A549 (cell line): ENCODE data around the gene BCKDK.

Experiments used
- FOSL2 ChIP-seq, 2 experiments: fragments of 450-650 bp in 1 of 2; fragments of >200 bp in 1 of 2; sonication (Bioruptor Twin) in 1 of 2; formaldehyde crosslinking; IDR thresholded peaks; 2 replicates each; pipeline versions ENCODE4 v1.5.0 to v1.6.1; 2016 to 2020; ENCODE audit warnings: mild to moderate bottlenecking in 1 of 2, moderate library complexity in 1 of 2
- RAD21 ChIP-seq, 2 experiments: fragments of >200 bp in 1 of 2; sonication (Bioruptor Twin) in 1 of 2; formaldehyde crosslinking in 1 of 2; IDR thresholded peaks in 1 of 2; conservative IDR thresholded peaks in 1 of 2; 2 replicates in 1 of 2; 3 replicates in 1 of 2; pipeline ENCODE4 v1.6.1; 2012 to 2018; ENCODE audit warnings: inconsistent platforms in 1 of 2
- SMC3 ChIP-seq: fragments of >200 bp; sonication (Bioruptor Twin); formaldehyde crosslinking; IDR thresholded peaks from 3 replicates; pipeline ENCODE4 v1.6.1; 2018; ENCODE audit warnings: inconsistent platforms
- TF ChIP-seq, protein P1 (sequence below): fragments of 200-600 bp; sonication (generic); IDR thresholded peaks from 2 replicates; pipeline ENCODE4 v1.6.1; 2016; ENCODE audit warnings: antibody characterized with exemption, mild to moderate bottlenecking, moderate library complexity
- TF ChIP-seq, protein P2 (sequence below): fragments of >200 bp; sonication (Bioruptor Twin); formaldehyde crosslinking; IDR thresholded peaks from 3 replicates; pipeline ENCODE4 v1.5.1; 2016
- TF ChIP-seq, protein P3 (sequence below): IDR thresholded peaks from 2 replicates; pipeline ENCODE4 v1.6.1; 2012

DNA sequence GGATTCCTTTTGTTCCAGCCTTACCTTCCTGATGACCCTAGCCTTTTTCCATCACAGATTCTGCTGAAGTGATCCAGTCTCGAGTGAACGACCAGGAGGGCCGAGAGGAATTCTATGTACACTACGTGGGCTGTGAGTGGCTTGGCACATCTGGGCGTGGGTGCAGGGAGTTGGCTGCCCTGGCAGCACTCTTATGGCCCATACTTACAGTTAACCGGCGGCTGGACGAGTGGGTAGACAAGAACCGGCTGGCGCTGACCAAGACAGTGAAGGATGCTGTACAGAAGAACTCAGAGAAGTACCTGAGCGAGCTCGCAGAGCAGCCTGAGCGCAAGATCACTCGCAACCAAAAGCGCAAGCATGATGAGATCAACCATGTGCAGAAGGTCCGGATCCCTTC lies 11.9 kb downstream of the BCKDK start:
- TF ChIP-seq, protein P1, sequence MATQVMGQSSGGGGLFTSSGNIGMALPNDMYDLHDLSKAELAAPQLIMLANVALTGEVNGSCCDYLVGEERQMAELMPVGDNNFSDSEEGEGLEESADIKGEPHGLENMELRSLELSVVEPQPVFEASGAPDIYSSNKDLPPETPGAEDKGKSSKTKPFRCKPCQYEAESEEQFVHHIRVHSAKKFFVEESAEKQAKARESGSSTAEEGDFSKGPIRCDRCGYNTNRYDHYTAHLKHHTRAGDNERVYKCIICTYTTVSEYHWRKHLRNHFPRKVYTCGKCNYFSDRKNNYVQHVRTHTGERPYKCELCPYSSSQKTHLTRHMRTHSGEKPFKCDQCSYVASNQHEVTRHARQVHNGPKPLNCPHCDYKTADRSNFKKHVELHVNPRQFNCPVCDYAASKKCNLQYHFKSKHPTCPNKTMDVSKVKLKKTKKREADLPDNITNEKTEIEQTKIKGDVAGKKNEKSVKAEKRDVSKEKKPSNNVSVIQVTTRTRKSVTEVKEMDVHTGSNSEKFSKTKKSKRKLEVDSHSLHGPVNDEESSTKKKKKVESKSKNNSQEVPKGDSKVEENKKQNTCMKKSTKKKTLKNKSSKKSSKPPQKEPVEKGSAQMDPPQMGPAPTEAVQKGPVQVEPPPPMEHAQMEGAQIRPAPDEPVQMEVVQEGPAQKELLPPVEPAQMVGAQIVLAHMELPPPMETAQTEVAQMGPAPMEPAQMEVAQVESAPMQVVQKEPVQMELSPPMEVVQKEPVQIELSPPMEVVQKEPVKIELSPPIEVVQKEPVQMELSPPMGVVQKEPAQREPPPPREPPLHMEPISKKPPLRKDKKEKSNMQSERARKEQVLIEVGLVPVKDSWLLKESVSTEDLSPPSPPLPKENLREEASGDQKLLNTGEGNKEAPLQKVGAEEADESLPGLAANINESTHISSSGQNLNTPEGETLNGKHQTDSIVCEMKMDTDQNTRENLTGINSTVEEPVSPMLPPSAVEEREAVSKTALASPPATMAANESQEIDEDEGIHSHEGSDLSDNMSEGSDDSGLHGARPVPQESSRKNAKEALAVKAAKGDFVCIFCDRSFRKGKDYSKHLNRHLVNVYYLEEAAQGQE, result no peak
- TF ChIP-seq, protein P2, sequence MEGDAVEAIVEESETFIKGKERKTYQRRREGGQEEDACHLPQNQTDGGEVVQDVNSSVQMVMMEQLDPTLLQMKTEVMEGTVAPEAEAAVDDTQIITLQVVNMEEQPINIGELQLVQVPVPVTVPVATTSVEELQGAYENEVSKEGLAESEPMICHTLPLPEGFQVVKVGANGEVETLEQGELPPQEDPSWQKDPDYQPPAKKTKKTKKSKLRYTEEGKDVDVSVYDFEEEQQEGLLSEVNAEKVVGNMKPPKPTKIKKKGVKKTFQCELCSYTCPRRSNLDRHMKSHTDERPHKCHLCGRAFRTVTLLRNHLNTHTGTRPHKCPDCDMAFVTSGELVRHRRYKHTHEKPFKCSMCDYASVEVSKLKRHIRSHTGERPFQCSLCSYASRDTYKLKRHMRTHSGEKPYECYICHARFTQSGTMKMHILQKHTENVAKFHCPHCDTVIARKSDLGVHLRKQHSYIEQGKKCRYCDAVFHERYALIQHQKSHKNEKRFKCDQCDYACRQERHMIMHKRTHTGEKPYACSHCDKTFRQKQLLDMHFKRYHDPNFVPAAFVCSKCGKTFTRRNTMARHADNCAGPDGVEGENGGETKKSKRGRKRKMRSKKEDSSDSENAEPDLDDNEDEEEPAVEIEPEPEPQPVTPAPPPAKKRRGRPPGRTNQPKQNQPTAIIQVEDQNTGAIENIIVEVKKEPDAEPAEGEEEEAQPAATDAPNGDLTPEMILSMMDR, result no peak
- TF ChIP-seq RAD21 (conservative IDR thresholded peaks at IDR 0.05 in 1 of 2, IDR thresholded peaks at IDR 0.05 in 1 of 2) (no peak), SMC3 (no peak), FOSL2 (IDR thresholded peaks at IDR 0.05) (no peak), FOSL2 (CRISPR knock-in tag; IDR thresholded peaks at IDR 0.05) (no peak)
- TF ChIP-seq, protein P3, sequence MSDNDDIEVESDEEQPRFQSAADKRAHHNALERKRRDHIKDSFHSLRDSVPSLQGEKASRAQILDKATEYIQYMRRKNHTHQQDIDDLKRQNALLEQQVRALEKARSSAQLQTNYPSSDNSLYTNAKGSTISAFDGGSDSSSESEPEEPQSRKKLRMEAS, result no peak
